ENCODE data around the gene CD6.

DNA sequence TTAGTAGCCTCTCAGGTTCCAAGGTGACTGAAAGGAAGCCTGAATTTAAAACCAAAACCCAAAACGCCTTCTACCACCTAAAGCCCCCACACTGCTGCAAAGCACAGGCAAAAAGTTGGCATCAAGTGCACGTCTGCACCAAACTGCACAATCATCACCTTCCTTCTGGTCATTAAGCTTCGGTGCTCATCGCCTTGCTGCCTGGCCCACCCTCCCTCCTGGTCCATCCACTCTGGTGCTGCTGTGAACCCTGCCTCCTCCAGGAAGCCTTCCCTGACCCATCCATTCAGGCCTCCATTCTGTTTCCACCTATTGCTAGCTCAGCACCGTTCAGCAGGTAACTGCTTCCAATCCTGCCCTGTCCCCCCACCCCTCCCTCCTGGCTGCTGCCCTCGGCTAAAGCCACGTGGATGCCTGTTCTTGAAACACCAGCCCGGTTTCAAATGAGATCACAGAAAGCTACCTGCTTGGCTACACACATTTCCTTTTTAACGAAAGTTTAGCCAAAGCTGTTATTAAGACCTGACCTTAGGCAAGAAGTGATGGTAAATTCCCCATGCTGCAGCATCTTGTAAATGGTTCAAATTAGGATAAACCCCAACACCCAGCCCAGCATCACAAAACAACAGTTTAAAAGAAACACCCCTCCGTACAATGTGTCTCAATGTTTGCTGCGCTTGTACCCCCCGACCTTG is 77.0 kb downstream of the CD6 start:
- TF ChIP-seq, protein P1, sequence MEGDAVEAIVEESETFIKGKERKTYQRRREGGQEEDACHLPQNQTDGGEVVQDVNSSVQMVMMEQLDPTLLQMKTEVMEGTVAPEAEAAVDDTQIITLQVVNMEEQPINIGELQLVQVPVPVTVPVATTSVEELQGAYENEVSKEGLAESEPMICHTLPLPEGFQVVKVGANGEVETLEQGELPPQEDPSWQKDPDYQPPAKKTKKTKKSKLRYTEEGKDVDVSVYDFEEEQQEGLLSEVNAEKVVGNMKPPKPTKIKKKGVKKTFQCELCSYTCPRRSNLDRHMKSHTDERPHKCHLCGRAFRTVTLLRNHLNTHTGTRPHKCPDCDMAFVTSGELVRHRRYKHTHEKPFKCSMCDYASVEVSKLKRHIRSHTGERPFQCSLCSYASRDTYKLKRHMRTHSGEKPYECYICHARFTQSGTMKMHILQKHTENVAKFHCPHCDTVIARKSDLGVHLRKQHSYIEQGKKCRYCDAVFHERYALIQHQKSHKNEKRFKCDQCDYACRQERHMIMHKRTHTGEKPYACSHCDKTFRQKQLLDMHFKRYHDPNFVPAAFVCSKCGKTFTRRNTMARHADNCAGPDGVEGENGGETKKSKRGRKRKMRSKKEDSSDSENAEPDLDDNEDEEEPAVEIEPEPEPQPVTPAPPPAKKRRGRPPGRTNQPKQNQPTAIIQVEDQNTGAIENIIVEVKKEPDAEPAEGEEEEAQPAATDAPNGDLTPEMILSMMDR (IDR thresholded peaks at IDR 0.05; ENCODE audit: low read depth, low read length, poor library complexity, severe bottlenecking): no peak
- no peak for TF ChIP-seq EZH2phosphoT487 (IDR thresholded peaks at IDR 0.05; ENCODE audit: borderline replicate concordance, low read length)
